HG03378 (cell line): Measurements from ENCODE around the gene GLCCI1.
"Not testable (repeated sequence)": the region's sequence is repeated elsewhere in the genome, so short reads cannot be mapped to it uniquely, and the experiment has no call there.

Experiments
- ATAC-seq: cut with Tn5 transposase; IDR thresholded peaks from one replicate; pipeline ENCODE4 v1.9.1; 2021; ENCODE audit warnings: mild to moderate bottlenecking, moderate library complexity; ENCODE audit not compliant: unreplicated experiment

The GLCCI1 gene

DNA sequence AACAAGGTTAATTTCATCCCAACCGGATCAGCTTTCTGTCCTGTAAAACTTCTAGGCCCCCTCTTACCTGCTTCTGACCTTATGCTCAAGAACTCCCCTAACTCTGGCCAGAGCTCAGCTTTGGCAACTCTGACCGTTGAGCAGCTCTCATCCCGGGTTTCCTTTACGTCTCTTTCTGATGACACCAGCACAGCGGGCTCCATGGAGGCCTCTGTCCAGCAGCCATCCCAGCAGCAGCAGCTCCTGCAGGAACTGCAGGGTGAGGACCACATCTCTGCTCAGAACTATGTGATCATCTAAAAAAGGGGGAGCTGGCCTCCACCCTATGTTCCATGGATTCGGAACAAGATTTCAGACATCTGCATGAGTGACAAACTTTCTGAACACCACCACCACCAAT, 117.6 kb downstream of the GLCCI1 start:
- ATAC-seq = no peak

DNA sequence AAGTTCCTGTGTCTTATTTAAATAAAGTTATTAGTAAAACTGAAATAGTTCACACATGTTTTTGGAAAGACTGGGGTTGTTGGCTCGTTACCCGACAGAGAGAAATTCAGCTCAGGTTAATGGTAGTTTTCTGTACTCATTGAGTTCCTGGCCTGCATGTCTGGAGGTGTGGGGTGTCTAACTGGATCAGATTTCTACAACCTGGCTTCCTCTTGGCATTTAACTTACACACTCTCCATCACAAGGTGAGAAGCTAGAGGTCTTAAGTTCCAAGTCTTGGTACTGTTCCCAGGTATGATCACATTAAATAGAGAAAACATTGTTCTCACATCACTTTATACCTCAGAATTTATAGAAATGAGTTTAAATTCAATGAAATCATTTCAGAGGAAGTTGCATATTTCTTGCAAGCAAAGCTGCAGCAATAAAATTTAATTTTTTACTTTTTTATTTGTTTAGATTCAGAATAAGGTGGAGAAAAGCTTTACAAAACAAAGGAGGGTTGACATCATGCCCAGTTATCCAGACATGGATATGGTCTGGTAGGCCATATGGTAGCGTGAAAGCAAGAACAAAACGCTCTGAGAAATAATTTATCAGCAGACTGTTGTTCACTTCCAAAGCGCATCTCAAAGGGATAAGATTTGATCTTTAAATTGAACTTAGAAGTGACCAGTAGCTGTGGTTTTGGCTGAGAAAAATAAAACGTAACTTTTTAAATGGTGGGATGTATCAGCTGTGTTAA, 120.6 kb downstream of the GLCCI1 start:
- no peak for ATAC-seq

GRCh38 chr7:8092140-8092539, 123.5 kb downstream of the GLCCI1 start:
- ATAC-seq = no peak

DNA sequence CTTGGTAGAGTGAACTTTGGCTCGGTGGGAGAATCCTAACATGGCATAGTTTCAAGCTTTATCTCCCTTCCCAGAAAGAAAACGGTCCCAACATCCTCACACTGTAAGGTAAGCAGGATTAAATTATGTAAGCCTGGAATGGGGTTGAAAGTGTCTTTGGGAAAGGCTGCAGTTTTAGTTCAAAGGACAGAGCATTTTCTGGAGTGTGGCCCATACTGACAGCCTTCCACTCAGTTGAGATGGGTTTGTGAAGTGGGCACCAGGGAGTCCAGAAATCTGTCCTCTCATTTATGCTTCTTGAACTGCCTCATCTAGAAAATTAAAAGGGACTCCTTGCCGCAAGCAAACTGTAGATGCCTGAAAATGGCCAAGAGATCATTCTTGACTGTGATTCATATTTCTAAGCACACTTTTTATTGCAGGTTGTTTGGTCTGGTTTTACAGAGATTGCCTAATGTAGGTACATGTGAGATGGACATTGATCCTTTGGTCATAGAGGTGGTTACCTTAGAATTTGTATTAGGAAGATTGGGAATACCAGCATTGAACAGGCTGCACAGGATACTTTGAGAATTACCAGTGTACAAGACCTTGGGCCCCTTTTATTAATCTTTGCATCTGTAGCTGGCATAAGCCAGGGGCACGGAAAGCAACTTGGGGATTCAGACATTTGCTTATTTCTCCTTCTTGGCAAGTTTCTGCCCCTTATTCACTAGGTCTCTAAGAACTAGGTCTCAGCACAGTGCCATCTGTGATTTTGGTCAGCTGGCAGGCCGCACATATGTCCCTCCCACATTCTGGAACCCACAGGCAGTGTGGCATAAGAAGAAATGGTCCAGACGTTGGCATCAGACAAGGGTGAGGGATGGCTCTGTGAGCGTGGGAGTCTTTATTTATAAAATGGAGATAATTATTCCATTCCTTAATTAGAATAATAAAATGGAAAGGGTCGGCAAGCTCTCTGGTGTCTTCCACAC, 125.9 kb downstream of the GLCCI1 start:
- ATAC-seq = no peak

GRCh38 chr7:8101292-8101691, 132.7 kb downstream of the GLCCI1 start:
- not testable (repeated sequence) for ATAC-seq

GRCh38 chr7:8103282-8103681, 134.7 kb downstream of the GLCCI1 start:
- no peak for ATAC-seq

DNA sequence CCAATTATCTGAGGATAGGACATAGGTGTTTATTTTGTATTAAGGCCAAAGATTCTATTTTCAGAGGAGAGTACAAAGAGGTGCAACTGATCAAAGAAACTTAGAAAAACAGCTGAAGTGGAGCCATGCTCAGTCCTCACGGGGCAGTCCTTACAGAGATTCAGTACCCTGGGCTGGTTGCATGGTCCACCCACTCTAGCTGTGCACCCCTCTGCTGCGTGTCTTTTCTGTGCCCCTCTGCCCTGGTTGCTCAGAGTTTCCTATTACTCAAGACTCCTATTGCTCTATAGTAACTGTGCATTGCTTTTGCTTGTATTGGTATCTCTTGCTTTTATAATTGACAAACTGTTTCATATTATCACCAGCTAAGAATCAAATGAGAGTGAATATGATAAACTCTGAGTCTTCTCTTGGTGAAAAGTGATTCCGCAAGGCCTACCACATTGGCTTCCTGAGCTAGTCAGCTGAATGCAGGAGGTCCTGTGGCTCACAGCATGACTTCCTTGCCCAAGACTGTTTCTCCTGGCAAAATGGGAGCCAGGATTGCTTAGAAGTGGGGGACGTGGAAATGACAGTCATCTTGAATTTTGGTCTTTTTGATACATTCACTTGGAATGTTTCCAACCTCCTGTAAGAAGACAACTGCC, 137.0 kb downstream of the GLCCI1 start:
- no peak for ATAC-seq

DNA sequence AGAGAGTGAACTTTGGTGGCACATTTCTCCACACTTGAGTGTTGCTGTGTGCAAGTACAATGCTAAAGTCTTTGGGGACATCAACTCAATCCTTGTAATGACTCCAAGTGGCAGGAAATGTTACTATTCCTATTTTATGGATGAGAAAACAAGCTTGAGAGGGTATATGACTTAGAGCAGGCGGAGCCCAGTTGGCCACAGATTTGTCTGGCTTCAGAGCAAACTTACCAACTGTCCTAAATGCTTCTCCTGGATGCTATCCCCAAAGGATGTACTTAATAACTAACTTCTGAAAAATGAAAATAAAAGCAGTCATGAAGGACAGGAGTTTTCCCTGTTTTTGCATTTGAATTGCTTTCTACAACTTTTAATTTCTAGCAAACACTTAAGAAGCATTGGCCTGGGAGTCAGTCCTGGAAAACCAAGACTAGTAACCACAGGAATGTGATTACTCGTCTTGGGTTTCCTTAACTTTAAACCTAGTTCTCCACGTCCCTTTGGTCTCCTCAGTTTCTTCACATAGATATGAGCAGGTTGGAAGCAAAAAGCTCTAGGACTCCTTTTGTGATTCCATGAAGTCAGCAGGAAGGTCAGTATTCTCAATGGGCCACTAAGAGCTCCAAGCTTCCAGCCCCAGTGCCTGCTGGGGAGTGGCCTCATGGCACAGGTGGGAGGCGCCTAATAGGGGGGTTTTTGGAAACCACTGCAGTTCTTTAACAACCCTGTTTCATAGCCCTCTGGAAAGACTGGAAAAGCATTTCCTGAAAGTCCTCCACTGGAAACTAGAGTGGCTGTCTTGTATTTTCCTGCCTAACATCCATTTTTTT, 140.8 kb downstream of the GLCCI1 start:
- ATAC-seq = no peak

DNA sequence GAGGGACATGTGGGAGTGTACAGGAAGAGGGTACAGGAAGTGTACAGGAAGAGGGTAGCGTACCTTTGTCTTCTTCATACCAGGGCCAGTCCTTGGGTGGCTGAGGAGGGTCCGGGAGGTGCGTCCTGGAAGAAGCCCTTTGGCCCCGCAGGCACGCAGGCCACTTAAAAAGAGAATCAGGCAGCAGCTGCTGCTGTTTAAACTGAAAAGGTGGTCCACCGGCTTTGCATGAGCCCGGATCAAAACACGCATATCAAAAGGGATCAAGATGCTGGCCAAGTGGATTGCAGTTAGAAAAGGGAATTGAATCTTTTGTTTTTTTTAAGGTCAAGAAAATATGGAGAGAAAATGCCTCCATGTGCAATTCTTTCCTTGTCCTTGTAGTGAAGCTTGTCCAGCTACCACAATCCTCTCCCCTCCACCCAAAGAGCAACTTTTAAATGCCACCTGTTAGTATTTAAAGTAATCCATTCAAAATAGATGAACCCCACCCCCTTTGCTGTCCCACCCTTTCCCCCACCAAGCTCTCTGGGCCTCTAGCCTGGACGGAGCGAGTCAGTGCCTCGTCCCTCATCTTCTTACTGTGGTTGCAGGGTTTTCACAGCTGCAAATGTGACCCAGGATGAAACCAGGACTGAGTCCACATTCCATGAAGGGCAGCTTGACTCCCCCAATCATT, 142.8 kb downstream of the GLCCI1 start:
- no peak for ATAC-seq

DNA sequence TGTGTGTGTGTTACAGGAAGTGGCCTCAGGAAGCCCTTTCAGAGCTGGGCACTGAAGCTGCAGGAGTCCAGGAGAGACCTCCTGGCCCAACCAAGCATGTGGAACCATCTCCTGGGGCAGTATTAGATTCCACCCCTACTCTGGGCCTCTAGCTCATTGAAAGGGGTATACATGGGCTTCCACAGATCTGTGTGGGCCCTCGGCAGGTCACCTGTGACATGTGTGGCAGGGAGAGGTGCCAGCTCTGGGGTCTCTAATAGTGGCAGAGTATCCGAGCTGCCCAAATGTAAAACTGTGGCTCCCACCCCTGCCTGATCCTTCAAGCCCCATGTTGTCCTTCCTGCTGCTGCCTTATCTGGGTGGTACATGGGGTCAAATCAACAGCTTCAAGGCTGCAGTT, 144.1 kb downstream of the GLCCI1 start:
- ATAC-seq = no peak

DNA sequence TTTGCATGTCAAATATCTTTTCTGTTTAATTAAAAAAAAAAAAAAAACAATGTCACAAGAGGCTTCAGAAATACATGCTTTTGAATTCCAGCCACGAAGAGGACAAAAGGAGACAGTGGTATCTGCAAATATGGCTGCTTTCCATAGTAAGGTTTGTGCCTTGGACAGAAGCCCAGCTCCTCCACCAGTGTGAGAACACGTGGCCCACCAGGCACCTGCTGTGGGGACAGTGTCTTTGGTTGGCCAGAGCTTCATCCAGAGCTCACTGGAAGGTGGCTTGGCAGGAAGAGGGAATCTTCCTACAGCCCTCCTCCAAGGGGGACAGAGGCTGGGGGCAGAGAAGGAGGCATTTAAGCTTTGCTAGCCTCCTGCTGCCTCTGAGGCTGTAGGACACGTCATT, 144.6 kb downstream of the GLCCI1 start:
- ATAC-seq = no peak

GRCh38 chr7:8114175-8114574, 145.6 kb downstream of the GLCCI1 start:
- ATAC-seq = no peak

DNA sequence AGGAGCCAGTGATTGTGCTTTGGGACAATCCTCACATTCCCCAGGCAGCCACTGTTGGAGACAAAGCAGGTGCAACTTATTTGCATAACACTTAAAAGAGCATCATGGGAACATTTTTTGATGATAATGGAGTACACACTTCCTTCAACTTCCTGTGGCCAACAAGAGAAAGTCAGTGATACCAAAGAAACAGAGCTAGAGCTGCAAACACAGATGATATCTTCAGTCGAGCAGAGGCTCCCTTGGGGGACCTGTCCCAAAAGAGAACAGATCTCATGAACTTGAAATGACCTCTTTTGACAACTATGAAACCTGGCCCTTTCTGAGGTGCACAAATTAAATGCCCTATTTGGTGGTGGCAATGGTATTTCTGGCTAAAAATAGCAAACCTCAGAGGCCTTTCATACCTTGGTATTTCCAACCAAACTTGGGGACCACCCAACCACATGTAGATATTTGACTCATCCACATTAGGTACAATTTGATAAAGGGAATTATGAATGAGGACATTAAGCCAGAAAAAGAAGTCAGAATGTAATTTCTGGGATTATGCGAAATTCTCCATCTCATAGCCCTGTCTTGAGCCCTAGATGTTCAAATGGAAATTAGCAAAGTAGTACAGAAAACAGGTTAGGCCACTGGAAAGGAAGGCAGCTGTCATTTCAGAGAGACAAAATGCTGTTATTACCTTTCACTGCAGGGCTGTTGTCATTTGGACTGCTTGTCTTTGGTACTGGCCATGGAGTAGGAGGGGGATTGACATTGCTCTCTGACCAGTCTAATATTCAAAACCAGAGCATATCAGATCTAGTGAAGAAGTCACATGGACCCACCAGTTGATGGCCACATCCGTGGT, 147.2 kb downstream of the GLCCI1 start:
- peak; percentile 97 for ATAC-seq

DNA sequence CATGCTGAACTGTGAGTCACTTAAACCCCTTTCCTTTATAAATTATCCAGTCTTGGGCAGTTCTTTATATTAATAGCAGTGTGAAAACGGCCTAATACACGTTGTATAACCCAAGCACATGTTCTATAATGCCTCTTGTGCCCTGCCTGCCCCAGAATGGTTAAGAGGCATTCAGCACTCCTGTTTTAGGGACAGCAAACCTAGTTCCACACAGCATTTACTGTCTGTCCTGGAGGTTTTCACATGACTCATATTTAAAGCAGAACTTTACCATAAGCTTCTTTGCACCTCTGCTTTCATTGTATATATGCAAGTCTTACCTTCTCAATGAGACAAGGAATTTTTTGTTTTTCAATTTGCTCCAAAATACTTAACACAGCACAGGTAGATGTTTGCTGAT, 148.6 kb downstream of the GLCCI1 start:
- no peak for ATAC-seq

GRCh38 chr7:8119262-8119661, 150.7 kb downstream of the GLCCI1 start:
- ATAC-seq = no peak

GRCh38 chr7:8120390-8121058, 151.9 kb downstream of the GLCCI1 start:
- ATAC-seq = no peak

DNA sequence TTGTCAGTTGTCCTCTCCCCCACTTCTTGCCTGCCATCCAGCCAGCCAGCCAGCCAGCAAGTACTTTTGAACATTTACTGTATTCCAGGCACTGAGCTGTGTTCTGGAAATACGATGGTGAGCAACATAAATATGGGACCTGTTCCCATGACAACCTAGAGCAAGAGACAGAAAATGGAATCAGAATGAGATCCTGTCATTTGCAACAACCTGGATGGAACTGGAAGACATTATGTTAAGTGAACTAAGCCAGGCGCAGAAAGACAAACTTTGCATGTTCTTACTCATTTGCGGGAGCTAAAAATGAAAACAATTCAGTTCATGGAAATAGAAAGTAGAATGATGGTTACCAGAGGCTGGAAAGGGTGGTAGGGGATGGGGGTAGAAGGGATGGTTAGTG, 152.6 kb downstream of the GLCCI1 start:
- ATAC-seq = peak; percentile 21

- peak; percentile 70 for ATAC-seq
Measured at GRCh38 chr7:8125680-8126444, 157.3 kb downstream of the GLCCI1 start.
